SK-N-SH (cell line): ENCODE measurements around the gene CAMKMT. TPM values are rescaled to one million over a fixed set of nuclear protein-coding genes. Genes with fewer than 3 reads are reported as not detected.

ENCODE experiments used
- CTCF ChIA-PET: fragments of 300-600, 350-600 bp; formaldehyde crosslinking; extraction: SDS; loops from one replicate; lab custom pipeline; 2021; lab: Yijun Ruan, JAX
- POLR2A ChIA-PET: fragments of 350-600 bp; sonication (Branson Sonifier 250); formaldehyde crosslinking; extraction: SDS; loops from one replicate; lab custom pipeline; 2020; ENCODE audit warnings: antibody characterized with exemption, inconsistent platforms; lab: Yijun Ruan, JAX
- DNase-seq: peaks from one replicate; pipeline ENCODE4 v3.0.0; 2012
- H2AFZ ChIP-seq: fragments of 200-600 bp; sonication (generic); 2 replicates; pipeline ENCODE4 v1.8.1; 2016; ENCODE audit warnings: antibody characterized with exemption, mild to moderate bottlenecking, low read depth
- H3F3A ChIP-seq: fragments of 200-600 bp; sonication (generic); replicated peaks from 2 replicates; pipeline ENCODE3; 2016; ENCODE audit warnings: antibody characterized with exemption, mild to moderate bottlenecking; ENCODE audit not compliant: insufficient read depth
- H3K27ac ChIP-seq, 2 experiments: fragments of 200-500 bp in 1 of 2; fragments of 200-600 bp in 1 of 2; sonication (Bioruptor generic) in 1 of 2; sonication (generic), shearing (Covaris generic) in 1 of 2; 2 replicates each; pipeline versions ENCODE4 v1.5.1 to v1.6.1; 2014 to 2016; ENCODE audit warnings: low read depth in 2 of 2, inconsistent platforms in 1 of 2, low read length in 1 of 2, mild to moderate bottlenecking in 1 of 2, mixed read lengths in 1 of 2
- H3K27me3 ChIP-seq: fragments of 200-600 bp; sonication (generic), shearing (Covaris generic); 2 replicates; pipeline ENCODE4 v1.6.1; 2016; ENCODE audit warnings: mixed run types; ENCODE audit not compliant: insufficient read depth
- H3K36me3 ChIP-seq, 2 experiments: fragments of 200-500 bp in 1 of 2; fragments of 200-600 bp in 1 of 2; sonication (Bioruptor generic) in 1 of 2; sonication (generic) in 1 of 2; replicated peaks in 1 of 2; 2 replicates each; pipeline versions ENCODE3 to v1.5.1; 2014 to 2016; ENCODE audit warnings: low read length in 1 of 2, mild to moderate bottlenecking in 1 of 2; ENCODE audit not compliant: insufficient read depth in 2 of 2, control insufficient read depth in 1 of 2
- H3K4me1 ChIP-seq, 2 experiments: fragments of 200-500 bp in 1 of 2; fragments of 200-600 bp in 1 of 2; sonication (Bioruptor generic) in 1 of 2; sonication (generic), shearing (Covaris generic) in 1 of 2; 2 replicates each; pipeline versions ENCODE4 v1.5.1 to v1.6.1; 2014 to 2016; ENCODE audit warnings: low read depth in 1 of 2, low read length in 1 of 2, mixed run types in 1 of 2; ENCODE audit not compliant: insufficient read depth in 2 of 2, control insufficient read depth in 1 of 2
- H3K4me2 ChIP-seq: fragments of 200-600 bp; sonication (generic), shearing (Covaris generic); 2 replicates; pipeline ENCODE4 v1.6.1; 2017; ENCODE audit warnings: mixed run types
- H3K4me3 ChIP-seq, 2 experiments: fragments of 200-500 bp in 1 of 2; fragments of 200-600 bp in 1 of 2; sonication (Bioruptor generic) in 1 of 2; sonication (generic), shearing (Covaris generic) in 1 of 2; 2 replicates each; pipeline versions ENCODE4 v1.5.1 to v1.8.1; 2014 to 2016; ENCODE audit warnings: low read depth in 2 of 2, inconsistent platforms in 1 of 2, low read length in 1 of 2, mild to moderate bottlenecking in 1 of 2, mixed read lengths in 1 of 2, moderate library complexity in 1 of 2
- H3K79me2 ChIP-seq: fragments of 200-600 bp; sonication (generic); 2 replicates; pipeline ENCODE4 v1.8.1; 2017; ENCODE audit warnings: mild to moderate bottlenecking; ENCODE audit not compliant: insufficient read depth
- H3K9ac ChIP-seq: fragments of 200-600 bp; sonication (generic); 2 replicates; pipeline ENCODE4 v1.6.1; 2017; ENCODE audit warnings: mixed run types
- H3K9me2 ChIP-seq: fragments of 200-600 bp; sonication (generic); 2 replicates; pipeline ENCODE4 v1.6.1; 2017; ENCODE audit warnings: mixed run types
- H3K9me3 ChIP-seq: fragments of 200-600 bp; sonication (generic); 2 replicates; pipeline ENCODE4 v1.6.1; 2017; ENCODE audit warnings: mixed run types, mild to moderate bottlenecking, moderate library complexity
- H4K20me1 ChIP-seq: fragments of 200-600 bp; sonication (generic); 2 replicates; pipeline ENCODE4 v1.6.1; 2017; ENCODE audit warnings: mild to moderate bottlenecking, mixed run types; ENCODE audit not compliant: insufficient read depth
- FOSL2 ChIP-seq: IDR thresholded peaks from 2 replicates; pipeline ENCODE4 v1.4.0; 2012; ENCODE audit warnings: low read depth, mild to moderate bottlenecking, moderate library complexity, borderline replicate concordance
- GATA2 ChIP-seq: sonication (generic); formaldehyde crosslinking; IDR thresholded peaks from 2 replicates; pipeline ENCODE4 v1.5.0; 2020; ENCODE audit warnings: mild to moderate bottlenecking, missing genetic modification reagents
- MEF2A ChIP-seq: IDR thresholded peaks from 2 replicates; pipeline ENCODE4 v1.4.0; 2012; ENCODE audit warnings: low read depth, borderline replicate concordance
- NFIC ChIP-seq: IDR thresholded peaks from 2 replicates; pipeline ENCODE4 v1.4.0; 2012; ENCODE audit warnings: borderline replicate concordance
- RAD21 ChIP-seq: IDR thresholded peaks from 2 replicates; pipeline ENCODE4 v1.6.1; 2012; ENCODE audit warnings: mild to moderate bottlenecking, low read length
- RXRA ChIP-seq: IDR thresholded peaks from 2 replicates; pipeline ENCODE4 v1.4.0; 2012; ENCODE audit warnings: low read depth, mild to moderate bottlenecking, borderline replicate concordance
- SIN3A ChIP-seq: IDR thresholded peaks from 2 replicates; pipeline ENCODE4 v1.6.1; 2012; ENCODE audit warnings: low read depth, mild to moderate bottlenecking, low read length, moderate library complexity, borderline replicate concordance
- TCF12 ChIP-seq: IDR thresholded peaks from 2 replicates; pipeline ENCODE4 v1.4.0; 2012
- TEAD4 ChIP-seq: IDR thresholded peaks from 2 replicates; pipeline ENCODE4 v1.4.0; 2012; ENCODE audit warnings: mild to moderate bottlenecking, borderline replicate concordance; ENCODE audit not compliant: insufficient read depth
- WGBS: methylation state at CpG from one replicate; pipeline ENCODE4 v1.1.6; 2017; ENCODE audit warnings: low lambda C conversion rate; 5-methylcytosine and 5-hydroxymethylcytosine counted together
- polyA plus RNA-seq, 3 experiments: library from polyadenylated mRNA; depleted of rRNA; stranded (reverse); fragments of >200 nt; gene quantifications; 2 replicates each; pipeline ENCODE4 v1.2.3, GENCODE V29; 2012
- TF ChIP-seq, protein P1 (sequence below): fragments of 200-600 bp; sonication (generic); IDR thresholded peaks from 2 replicates; pipeline ENCODE4 v1.6.1; 2017; ENCODE audit warnings: antibody characterized with exemption, mild to moderate bottlenecking, moderate library complexity
- TF ChIP-seq, protein P2 (sequence below): IDR thresholded peaks from 2 replicates; pipeline ENCODE4 v1.4.0; 2012; ENCODE audit warnings: low read depth
- TF ChIP-seq, protein P3 (sequence below): IDR thresholded peaks from 2 replicates; pipeline ENCODE4; 2012

The CAMKMT gene
- polyA plus RNA-seq, 1 of the 3 experiments (the other 2 are of a cell fraction) = 5.9 TPM

DNA sequence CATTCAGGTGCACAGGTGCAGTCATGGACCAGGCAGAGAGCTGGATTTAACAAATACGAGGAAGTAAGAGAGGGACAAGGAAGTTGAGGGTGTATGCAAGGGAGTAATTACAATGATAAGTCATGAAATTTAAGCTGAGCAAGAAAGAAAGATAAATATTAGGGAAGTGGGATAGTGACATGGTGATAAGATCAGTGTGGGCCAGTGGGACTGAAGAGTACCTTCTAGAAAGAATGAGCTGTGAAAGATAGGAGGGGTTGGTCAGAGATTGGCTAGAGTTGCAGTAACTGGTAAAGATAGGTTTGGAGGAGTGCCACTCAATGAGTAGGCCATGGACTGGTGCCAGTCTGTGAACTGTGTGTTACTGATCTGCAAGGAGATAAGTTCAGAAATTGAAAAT, 378.9 kb downstream of the CAMKMT start:
- POLR2A ChIA-PET = no interaction called here

DNA sequence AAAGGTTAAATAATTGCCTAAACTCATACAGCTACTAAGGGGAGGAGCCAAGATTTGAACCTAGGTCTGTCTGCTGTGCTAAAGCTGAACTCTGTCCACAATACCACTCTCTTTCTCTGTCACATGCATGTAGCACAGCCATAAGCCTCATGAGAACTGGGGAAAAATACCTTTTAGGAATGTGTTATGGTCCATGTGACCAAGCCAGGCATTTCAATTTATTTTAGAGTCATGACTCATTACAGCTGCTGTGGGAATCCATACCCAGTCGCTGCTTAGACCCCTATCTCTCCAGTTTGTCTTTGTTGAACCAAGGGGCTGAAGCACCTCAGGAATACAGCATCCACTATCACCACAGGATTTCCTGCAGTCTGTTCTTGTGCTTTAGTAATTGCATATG, 379.8 kb downstream of the CAMKMT start:
- peaks cover 0 to 33% of the 10 kb centered on the region in 2 experiments; a peak in 2 of 4 replicates for H3K4me1 ChIP-seq
- no peak for DNase-seq
- ChIA-PET CTCF (interaction anchor here (0.9 to 1.6 kb wide), 2 partner anchors 11 to 262 kb away, joined by 3 to 6 read pairs; no protein-coding TSS in a partner anchor), POLR2A (no interaction called here)
- H3K9me2 ChIP-seq = no peaks in the 10 kb centered on the region
- peak overlapping the region in 1 of 2 experiments; percentile 18; a peak in 1 of 4 replicates for H3K27ac ChIP-seq
- H3K9ac ChIP-seq = no peak overlapping the region
- no peak overlapping the region for H3K4me2 ChIP-seq
- no peaks in the 10 kb centered on the region for H3K27me3 ChIP-seq
- no peak overlapping the region for H3K4me3 ChIP-seq
- 76% methylated on average over 1 of the region's 1 CpG for WGBS
- no peaks in the 10 kb centered on the region for H4K20me1 ChIP-seq
- no peaks in the 10 kb centered on the region for H3K9me3 ChIP-seq
- H2AFZ ChIP-seq = no peak overlapping the region
- no peak for TF ChIP-seq MEF2A
- no peak for TF ChIP-seq RXRA
- no peak for TF ChIP-seq SIN3A
- TF ChIP-seq RAD21 = no peak
- TF ChIP-seq NFIC = no peak
- TF ChIP-seq, protein P1, sequence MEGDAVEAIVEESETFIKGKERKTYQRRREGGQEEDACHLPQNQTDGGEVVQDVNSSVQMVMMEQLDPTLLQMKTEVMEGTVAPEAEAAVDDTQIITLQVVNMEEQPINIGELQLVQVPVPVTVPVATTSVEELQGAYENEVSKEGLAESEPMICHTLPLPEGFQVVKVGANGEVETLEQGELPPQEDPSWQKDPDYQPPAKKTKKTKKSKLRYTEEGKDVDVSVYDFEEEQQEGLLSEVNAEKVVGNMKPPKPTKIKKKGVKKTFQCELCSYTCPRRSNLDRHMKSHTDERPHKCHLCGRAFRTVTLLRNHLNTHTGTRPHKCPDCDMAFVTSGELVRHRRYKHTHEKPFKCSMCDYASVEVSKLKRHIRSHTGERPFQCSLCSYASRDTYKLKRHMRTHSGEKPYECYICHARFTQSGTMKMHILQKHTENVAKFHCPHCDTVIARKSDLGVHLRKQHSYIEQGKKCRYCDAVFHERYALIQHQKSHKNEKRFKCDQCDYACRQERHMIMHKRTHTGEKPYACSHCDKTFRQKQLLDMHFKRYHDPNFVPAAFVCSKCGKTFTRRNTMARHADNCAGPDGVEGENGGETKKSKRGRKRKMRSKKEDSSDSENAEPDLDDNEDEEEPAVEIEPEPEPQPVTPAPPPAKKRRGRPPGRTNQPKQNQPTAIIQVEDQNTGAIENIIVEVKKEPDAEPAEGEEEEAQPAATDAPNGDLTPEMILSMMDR = no peak
- TF ChIP-seq TEAD4 = no peak
- no peak for TF ChIP-seq TCF12
- no peak for TF ChIP-seq GATA2
- no peaks in the 10 kb centered on the region for H3F3A ChIP-seq
- H3K79me2 ChIP-seq = no peaks in the 10 kb centered on the region
- H3K36me3 ChIP-seq = no peaks in the 10 kb centered on the region

More for the DNA sequence above, 378.9 kb downstream of the CAMKMT start:
- Histone ChIP-seq H3K9ac (no peak overlapping the region), H3K27me3 (no peaks in the 10 kb centered on the region), H4K20me1 (no peaks in the 10 kb centered on the region), H3K9me3 (peaks cover 7% of the 10 kb centered on the region; the same call in 1 of the 2 replicates), H3K4me2 (no peak overlapping the region), H3F3A (no peaks in the 10 kb centered on the region), H3K79me2 (no peaks in the 10 kb centered on the region), H3K36me3 (no peaks in the 10 kb centered on the region), H3K27ac (peak overlapping the region in 1 of 2 experiments; percentile 18; a peak in 1 of 4 replicates), H3K9me2 (no peaks in the 10 kb centered on the region), H3K4me1 (peaks cover 0 to 24% of the 10 kb centered on the region in 2 experiments; a peak in 2 of 4 replicates), H3K4me3 (no peak overlapping the region), H2AFZ (no peak overlapping the region)
- CTCF ChIA-PET = interaction anchor here (0.8 to 1.6 kb wide), 2 partner anchors 214 to 261 kb away, joined by 3 to 6 read pairs; no protein-coding TSS in a partner anchor
- WGBS = 80% methylated on average over 1 of the region's 1 CpG
- no peak for DNase-seq
- TF ChIP-seq, protein P2, sequence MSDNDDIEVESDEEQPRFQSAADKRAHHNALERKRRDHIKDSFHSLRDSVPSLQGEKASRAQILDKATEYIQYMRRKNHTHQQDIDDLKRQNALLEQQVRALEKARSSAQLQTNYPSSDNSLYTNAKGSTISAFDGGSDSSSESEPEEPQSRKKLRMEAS = no peak
- TF ChIP-seq FOSL2 = no peak
- TF ChIP-seq, protein P3, sequence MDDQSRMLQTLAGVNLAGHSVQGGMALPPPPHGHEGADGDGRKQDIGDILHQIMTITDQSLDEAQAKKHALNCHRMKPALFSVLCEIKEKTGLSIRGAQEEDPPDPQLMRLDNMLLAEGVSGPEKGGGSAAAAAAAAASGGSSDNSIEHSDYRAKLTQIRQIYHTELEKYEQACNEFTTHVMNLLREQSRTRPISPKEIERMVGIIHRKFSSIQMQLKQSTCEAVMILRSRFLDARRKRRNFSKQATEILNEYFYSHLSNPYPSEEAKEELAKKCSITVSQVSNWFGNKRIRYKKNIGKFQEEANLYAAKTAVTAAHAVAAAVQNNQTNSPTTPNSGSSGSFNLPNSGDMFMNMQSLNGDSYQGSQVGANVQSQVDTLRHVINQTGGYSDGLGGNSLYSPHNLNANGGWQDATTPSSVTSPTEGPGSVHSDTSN = peak; percentile 63
